Measurements from ENCODE around the gene RILPL1.

RILPL1 gene

DNA sequence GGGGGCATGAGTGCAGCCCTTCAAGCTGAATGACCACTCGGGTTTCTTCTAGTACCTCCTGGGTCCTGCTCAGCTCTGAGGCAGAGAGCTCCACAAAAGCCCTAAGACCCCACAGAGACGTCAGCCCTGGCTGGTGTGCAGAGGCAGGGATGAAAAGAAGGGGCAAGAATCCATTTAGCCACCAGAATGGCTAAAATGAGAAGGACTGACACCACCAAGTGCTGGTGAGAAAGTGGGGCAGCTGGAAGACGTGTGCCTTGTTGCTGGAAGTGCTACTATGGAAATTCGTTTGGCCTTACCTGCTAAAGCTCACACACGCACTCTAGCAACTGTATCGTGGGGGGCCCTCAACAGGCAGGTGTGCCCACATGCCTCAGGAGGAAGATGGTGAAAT is 26.7 kb downstream of the RILPL1 start:
- DNase-seq (ENCODE audit: low spot score) = no peak
- TF ChIP-seq, protein P1, sequence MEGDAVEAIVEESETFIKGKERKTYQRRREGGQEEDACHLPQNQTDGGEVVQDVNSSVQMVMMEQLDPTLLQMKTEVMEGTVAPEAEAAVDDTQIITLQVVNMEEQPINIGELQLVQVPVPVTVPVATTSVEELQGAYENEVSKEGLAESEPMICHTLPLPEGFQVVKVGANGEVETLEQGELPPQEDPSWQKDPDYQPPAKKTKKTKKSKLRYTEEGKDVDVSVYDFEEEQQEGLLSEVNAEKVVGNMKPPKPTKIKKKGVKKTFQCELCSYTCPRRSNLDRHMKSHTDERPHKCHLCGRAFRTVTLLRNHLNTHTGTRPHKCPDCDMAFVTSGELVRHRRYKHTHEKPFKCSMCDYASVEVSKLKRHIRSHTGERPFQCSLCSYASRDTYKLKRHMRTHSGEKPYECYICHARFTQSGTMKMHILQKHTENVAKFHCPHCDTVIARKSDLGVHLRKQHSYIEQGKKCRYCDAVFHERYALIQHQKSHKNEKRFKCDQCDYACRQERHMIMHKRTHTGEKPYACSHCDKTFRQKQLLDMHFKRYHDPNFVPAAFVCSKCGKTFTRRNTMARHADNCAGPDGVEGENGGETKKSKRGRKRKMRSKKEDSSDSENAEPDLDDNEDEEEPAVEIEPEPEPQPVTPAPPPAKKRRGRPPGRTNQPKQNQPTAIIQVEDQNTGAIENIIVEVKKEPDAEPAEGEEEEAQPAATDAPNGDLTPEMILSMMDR (IDR thresholded peaks at IDR 0.05; ENCODE audit: borderline replicate concordance, control extremely low read depth, extremely low read depth, insufficient read depth, missing control alignments) = no peak
- in situ Hi-C loops (cut with MboI; ENCODE audit: low sequenced_read_pairs, unreplicated experiment) = no loop called here

- in situ Hi-C loops (cut with MboI; ENCODE audit: low sequenced_read_pairs, unreplicated experiment) = no loop called here
Measured at GRCh38 chr12:123506059-123506842, 27.3 kb downstream of the RILPL1 start.

DNA sequence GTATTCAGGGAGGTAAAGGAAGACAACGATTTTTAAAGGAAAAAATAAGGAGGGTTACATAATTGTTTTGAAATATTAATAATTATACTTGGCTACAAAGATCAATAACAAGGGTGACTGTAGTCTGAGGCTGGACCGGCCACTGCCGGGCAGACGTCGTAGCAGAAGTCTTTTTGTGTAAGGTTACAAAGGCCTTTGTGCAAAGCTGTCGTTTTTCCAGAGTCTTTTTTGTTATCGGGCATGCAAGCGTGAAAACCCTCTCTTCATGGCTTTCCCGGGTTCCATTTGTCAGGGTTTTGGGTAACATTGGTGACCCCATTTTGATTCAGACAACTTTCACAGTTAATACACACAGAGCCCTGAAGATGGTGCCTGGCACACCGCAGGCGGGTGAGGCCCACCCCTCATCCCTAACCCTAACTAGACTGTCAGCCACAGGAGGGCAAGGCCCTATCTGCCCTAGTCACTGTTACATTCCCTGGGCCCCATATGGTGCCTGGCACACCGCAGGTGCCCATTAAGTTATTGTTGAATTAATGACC is 31.3 kb downstream of the RILPL1 start:
- TF ChIP-seq, protein P1 (IDR thresholded peaks at IDR 0.05; ENCODE audit: borderline replicate concordance, control extremely low read depth, extremely low read depth, insufficient read depth, missing control alignments) = no peak
- in situ Hi-C loops (cut with MboI; ENCODE audit: low sequenced_read_pairs, unreplicated experiment) = no loop called here
- DNase-seq (ENCODE audit: low spot score) = no peak

More at GRCh38 chr12:123506059-123506842, 27.3 kb downstream of the RILPL1 start:
- no peak for DNase-seq (ENCODE audit: low spot score)
- TF ChIP-seq, protein P1 (IDR thresholded peaks at IDR 0.05; ENCODE audit: borderline replicate concordance, control extremely low read depth, extremely low read depth, insufficient read depth, missing control alignments) = no peak

DNA sequence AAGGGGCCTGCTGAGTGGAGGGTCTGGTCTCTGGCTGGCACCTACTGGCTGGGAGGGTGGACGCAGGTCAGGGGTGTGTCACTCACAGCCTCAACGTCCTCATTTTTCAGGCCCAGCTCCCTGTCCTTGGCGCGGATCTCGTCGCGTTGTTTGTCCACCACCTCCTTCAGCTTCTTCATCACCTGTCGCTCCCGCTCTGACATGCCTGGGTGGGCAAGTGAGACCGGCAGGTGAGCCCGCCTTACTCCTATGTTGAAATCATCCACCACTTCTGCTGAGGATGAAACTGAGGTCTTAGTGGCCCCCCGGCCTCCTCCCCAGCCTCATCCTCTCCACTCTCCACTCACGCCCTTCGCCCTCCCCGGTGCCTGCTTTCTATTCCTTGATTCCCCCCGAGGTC is 34.2 kb downstream of the RILPL1 start:
- no peak for DNase-seq (ENCODE audit: low spot score)
- TF ChIP-seq, protein P1 (IDR thresholded peaks at IDR 0.05; ENCODE audit: borderline replicate concordance, control extremely low read depth, extremely low read depth, insufficient read depth, missing control alignments) = no peak
- in situ Hi-C loops (cut with MboI; ENCODE audit: low sequenced_read_pairs, unreplicated experiment) = no loop called here

DNA sequence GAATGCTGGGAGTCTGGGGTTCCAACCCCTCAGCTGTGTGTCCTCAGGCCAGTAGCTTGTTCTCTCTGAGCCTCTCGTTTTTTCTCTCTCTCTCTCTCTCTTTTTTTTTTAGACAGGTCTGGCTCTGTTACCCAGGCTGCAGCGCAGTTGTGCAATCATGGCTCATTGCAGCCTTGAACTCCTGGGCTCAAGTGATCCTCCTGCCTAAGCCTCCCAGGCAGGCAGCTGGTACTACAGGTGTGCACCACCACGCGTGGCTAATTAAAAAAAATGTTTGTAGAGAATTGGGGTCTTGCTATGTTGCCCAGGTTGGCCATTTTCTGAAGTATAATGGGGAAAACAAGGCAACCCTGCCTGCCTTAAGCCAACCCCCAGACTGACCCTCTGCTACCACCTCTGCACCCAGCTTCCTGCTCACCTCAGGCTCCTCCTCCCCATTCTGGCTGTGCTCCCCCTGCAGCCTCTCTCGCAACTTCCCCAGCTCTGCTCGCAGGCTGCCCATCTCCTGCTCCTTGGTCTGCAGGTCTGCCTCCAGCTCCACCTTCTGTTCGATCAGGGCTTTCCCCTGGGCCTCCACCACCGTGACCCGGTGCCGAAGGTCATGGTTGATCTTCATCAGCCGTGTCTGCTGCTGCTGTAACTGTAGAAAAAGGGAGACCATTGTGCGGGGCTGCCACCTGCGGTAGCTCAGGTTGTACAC is 35.2 kb downstream of the RILPL1 start:
- DNase-seq (ENCODE audit: low spot score) = no peak
- in situ Hi-C loops (cut with MboI; ENCODE audit: low sequenced_read_pairs, unreplicated experiment) = no loop called here
- TF ChIP-seq, protein P1 (IDR thresholded peaks at IDR 0.05; ENCODE audit: borderline replicate concordance, control extremely low read depth, extremely low read depth, insufficient read depth, missing control alignments) = no peak

DNA sequence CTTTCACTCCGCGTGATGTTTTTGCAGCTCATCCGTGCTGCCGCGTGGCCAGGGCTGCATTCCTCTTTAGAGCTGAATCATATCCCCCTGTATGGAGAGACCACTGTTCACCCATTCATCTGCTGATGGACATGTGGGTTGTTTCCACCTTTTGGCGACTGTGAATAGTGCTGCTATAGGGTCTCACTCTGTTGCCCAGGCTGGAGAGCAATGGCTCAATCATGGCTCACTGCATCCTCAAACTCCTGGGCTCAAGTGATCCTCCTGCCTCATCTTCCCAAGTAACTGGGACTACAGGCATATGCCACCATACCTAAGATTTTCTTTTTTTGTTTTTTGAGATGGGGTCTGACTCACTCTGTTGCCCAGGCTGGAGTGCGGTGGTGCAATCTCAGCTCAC is 36.5 kb downstream of the RILPL1 start:
- DNase-seq (ENCODE audit: low spot score) = no peak
- in situ Hi-C loops (cut with MboI; ENCODE audit: low sequenced_read_pairs, unreplicated experiment) = no loop called here
- TF ChIP-seq, protein P1 (IDR thresholded peaks at IDR 0.05; ENCODE audit: borderline replicate concordance, control extremely low read depth, extremely low read depth, insufficient read depth, missing control alignments) = no peak

All from GM13976 (cell line).